ENCODE measurements around the gene ADCYAP1. TPM values are rescaled to one million over a fixed set of nuclear protein-coding genes. Genes with fewer than 3 reads are reported as not detected.

ADCYAP1 gene
- total RNA-seq, 2 experiments from 2014 or later, result not detected

DNA sequence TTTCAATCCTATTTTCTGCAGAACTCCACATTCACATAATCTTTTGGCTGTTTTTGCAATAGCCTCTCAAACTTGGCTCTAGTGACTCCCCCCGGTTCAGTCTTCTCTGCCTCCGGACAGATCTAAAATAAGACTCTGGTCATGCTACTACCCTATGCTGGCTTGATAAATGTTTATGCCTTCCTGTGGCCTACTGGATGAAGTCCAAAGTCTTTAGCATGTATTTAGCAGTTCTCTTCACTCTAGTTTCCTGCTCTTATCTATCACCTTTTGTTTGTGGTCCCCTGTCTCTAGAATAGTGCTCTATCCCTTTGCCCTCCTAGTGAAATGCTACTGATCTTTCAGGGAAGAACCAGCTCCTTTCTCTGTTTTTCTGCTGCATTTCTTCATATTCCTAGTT, 14.4 kb downstream of the ADCYAP1 start:
- no peak overlapping the region for H3K4me3 Mint-ChIP-seq
- intact Hi-C loops (cut with micrococcal nuclease), result no loop called here
- no peaks in the 10 kb centered on the region for H3K36me3 Mint-ChIP-seq (ENCODE audit: low read depth)
- CTCF ChIA-PET, result no interaction called here
- H3K27me3 Mint-ChIP-seq (ENCODE audit: low read depth), result peaks cover 34% of the 10 kb centered on the region
- no peak for DNase-seq
- H3K4me1 Mint-ChIP-seq (ENCODE audit: low read depth), result no peaks in the 10 kb centered on the region
- no peaks in the 10 kb centered on the region for H3K9me3 Mint-ChIP-seq
- no peak overlapping the region for H3K27ac Mint-ChIP-seq

DNA sequence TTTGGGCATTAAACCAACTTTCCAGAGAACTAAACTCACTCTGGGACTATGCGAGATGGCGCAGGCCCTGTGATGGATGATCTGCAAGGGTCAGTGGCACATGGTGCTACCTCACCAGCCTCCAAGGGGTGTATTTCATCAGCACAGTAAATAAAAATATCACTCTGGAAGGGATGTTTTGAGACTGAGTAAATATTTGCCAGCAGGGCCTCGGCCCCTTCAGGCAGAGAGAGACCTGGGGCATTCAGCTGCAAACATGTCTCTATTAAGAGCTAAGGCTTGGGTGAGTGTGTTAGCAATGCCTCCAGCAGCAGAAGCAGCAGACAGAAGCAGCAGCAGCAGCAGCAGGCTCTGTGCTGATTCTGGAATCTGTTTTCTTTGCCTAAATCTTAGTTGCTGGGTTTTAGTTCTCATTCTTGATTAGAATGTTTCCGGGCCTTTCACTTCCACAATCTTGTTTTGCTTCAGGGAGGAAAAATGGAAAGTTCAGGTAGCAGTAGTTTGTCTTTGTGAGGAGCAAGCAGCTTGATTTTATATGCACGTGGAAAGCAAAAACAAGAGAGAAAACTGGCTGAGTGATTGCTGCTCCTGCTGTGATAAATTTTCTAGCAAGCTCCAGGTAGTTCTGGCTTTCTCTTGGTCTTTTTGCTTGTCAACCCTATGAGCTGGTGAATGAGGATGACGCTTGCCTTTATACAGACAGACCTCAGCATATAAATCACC, 18.6 kb downstream of the ADCYAP1 start:
- Mint-ChIP-seq H3K9me3 (no peaks in the 10 kb centered on the region), H3K4me3 (no peak overlapping the region), H3K27me3 (ENCODE audit: low read depth) (peaks cover 26% of the 10 kb centered on the region)

DNA sequence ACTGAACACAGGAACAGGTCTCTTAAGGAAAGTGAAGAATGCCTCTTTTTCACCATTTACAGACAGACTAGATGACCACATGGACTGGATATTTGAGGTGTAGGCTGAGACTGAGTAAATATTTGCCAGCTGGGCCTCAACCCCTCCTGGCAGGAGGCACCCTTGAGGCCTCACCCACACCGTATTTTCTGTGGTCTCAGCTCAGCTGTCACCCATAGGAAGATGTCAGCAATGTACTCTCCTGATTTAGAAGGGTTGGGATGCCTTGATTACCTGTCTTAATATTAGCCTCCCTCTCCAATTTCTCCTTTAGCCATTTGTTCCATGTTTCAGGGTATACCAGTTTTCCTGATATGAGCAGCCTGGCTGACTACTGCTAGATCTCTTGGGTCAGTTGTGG, 20.3 kb downstream of the ADCYAP1 start:
- no peaks in the 10 kb centered on the region for H3K9me3 Mint-ChIP-seq
- H3K27ac Mint-ChIP-seq, result no peak overlapping the region
- CTCF ChIA-PET, result no interaction called here
- no peaks in the 10 kb centered on the region for H3K36me3 Mint-ChIP-seq (ENCODE audit: low read depth)
- intact Hi-C loops (cut with micrococcal nuclease), result no loop called here
- no peak for DNase-seq
- no peak overlapping the region for H3K4me3 Mint-ChIP-seq
- H3K4me1 Mint-ChIP-seq (ENCODE audit: low read depth), result no peaks in the 10 kb centered on the region
- peaks cover 18% of the 10 kb centered on the region for H3K27me3 Mint-ChIP-seq (ENCODE audit: low read depth)

More for the DNA sequence above, 18.6 kb downstream of the ADCYAP1 start:
- Mint-ChIP-seq H3K27ac (no peak overlapping the region), H3K4me1 (ENCODE audit: low read depth) (no peaks in the 10 kb centered on the region), H3K36me3 (ENCODE audit: low read depth) (no peaks in the 10 kb centered on the region)
- intact Hi-C loops (cut with micrococcal nuclease), result no loop called here
- CTCF ChIA-PET, result interaction anchor here (1.5 kb wide), 1 partner anchor 41 kb away, joined by 3 read pairs; no protein-coding TSS in a partner anchor
- no peak for DNase-seq

DNA sequence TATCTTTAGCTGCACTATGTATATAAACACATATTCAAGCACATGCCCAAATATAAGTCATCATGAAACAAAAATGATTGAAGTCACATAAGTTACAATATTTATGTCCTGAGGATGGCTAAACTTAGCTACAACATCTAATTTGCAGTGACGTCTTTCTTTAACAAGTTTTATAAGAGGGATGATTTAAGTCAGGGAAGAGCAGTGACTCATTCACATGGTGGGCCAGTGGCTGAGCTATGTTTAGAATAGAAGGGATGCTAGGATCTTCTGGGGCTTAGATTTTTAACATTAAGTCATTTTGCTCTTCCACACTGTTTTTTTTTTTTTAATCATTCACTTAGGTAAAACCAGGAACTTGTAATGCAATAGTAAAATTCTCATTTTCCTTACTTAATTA, 22.3 kb downstream of the ADCYAP1 start:
- CTCF ChIA-PET, result interaction anchor here (1.2 kb wide), 1 partner anchor 34 kb away, joined by 3 read pairs; no protein-coding TSS in a partner anchor
- DNase-seq, result no peak
- Mint-ChIP-seq H3K36me3 (ENCODE audit: low read depth) (no peaks in the 10 kb centered on the region), H3K4me3 (no peak overlapping the region), H3K27me3 (ENCODE audit: low read depth) (peaks cover 14% of the 10 kb centered on the region), H3K4me1 (ENCODE audit: low read depth) (no peaks in the 10 kb centered on the region), H3K27ac (no peak overlapping the region), H3K9me3 (no peaks in the 10 kb centered on the region)
- intact Hi-C loops (cut with micrococcal nuclease), result no loop called here

DNA sequence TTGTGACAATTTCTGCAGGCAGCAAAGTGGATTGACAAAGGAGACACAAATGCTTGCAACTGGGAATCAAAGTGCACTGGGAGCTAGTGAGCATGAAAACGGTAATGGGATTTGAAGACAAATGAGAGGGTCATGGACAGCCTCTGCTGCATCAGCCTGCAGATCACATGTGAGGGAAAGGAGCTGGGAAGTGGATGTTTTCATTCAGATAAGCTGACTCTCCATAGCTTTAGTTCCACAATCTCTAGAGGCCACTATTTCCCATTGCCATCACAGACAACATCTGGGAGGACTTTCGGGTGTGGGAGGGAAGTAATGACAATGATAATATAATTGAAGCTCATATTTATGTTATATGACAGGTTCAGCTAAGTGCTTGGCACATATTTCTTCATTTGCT, 28.4 kb downstream of the ADCYAP1 start:
- Mint-ChIP-seq H3K9me3 (no peaks in the 10 kb centered on the region), H3K27me3 (ENCODE audit: low read depth) (peaks cover 11% of the 10 kb centered on the region), H3K27ac (no peak overlapping the region), H3K4me1 (ENCODE audit: low read depth) (no peaks in the 10 kb centered on the region), H3K4me3 (no peak overlapping the region), H3K36me3 (ENCODE audit: low read depth) (no peaks in the 10 kb centered on the region)
- intact Hi-C loops (cut with micrococcal nuclease), result no loop called here
- no peak for DNase-seq
- CTCF ChIA-PET, result interaction anchor here (0.7 kb wide), 1 partner anchor 31 kb away, joined by 3 read pairs; no protein-coding TSS in a partner anchor

DNA sequence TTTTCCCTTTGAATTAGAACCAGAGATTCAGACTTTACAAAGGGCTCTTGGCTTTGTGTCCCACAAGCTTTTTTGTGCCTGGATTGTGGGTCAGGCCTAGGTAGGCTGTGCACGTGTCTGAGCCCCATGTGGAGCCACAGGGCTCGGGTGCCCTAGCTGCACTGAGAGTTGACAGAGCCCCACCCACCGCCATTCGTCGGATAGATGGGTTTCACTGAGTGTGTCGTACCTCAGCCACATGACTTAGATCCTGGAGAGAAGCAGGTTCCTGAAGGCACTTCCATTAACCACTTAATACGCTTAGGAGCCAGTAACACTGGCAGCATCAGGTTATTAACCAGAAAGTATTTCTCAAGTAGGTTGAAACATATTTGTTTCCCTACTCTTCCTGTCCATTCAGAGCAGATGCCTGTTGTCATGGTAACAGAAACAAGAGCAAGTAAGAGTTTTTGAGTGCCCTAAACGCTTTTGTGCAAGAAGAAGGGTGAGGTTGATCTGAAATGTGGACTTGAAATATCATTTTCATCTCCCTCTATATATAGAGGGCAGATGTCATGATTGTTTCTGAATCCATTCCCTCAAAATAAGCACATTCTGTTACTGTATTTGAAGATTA, 30.0 kb downstream of the ADCYAP1 start:
- no peak for DNase-seq
- Mint-ChIP-seq H3K36me3 (ENCODE audit: low read depth) (no peaks in the 10 kb centered on the region), H3K27me3 (ENCODE audit: low read depth) (peaks cover 11% of the 10 kb centered on the region), H3K4me1 (ENCODE audit: low read depth) (no peaks in the 10 kb centered on the region), H3K4me3 (no peak overlapping the region), H3K27ac (no peak overlapping the region), H3K9me3 (no peaks in the 10 kb centered on the region)
- intact Hi-C loops (cut with micrococcal nuclease), result no loop called here
- CTCF ChIA-PET, result no interaction called here

DNA sequence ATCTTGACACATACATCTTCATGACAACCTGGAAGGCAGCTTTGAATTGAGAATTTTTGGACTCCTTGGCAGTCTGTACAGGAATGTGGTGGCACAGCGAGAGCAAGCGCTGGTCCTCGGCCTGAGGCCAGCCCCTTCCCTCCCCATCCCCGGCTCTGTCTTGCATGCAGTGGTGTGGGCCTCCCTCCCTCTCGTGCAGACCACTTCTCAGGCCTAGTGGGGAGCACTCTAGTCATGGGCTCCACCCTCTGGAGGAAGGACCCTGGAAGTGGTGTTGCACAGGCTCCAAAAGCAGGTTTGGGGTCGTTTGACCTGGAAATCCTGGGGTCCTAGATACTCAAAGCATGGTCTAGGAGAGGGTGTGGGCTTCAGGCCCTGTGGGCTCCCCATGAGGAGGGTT, 32.3 kb downstream of the ADCYAP1 start:
- DNase-seq, result no peak
- Mint-ChIP-seq H3K4me3 (no peak overlapping the region), H3K4me1 (ENCODE audit: low read depth) (no peaks in the 10 kb centered on the region), H3K36me3 (ENCODE audit: low read depth) (no peaks in the 10 kb centered on the region), H3K27me3 (ENCODE audit: low read depth) (peaks cover 12% of the 10 kb centered on the region), H3K27ac (no peak overlapping the region), H3K9me3 (no peaks in the 10 kb centered on the region)
- intact Hi-C loops (cut with micrococcal nuclease), result no loop called here
- CTCF ChIA-PET, result interaction anchor here (0.6 kb wide), 1 partner anchor 312 kb away, joined by 3 read pairs; no protein-coding TSS in a partner anchor

DNA sequence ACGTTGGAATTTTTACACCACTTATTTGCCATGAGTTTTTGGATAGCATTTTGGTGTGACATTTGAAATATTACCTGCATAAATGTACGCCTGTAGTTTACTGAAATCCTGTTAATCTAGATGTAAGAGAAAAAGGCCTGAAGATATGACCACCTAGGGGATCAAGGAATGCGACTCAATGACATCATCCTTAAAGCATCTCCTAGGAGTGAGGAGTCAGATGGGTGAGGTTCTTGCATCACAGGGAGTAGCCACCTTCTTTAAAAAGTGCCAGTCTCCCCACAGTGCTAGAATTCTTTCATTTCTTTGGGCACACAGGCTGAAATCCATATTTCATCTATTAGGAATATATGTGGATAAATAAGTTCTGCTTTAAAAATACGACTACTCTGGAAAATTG, 34.5 kb downstream of the ADCYAP1 start:
- Mint-ChIP-seq H3K9me3 (no peaks in the 10 kb centered on the region), H3K36me3 (ENCODE audit: low read depth) (no peaks in the 10 kb centered on the region), H3K4me1 (ENCODE audit: low read depth) (no peaks in the 10 kb centered on the region), H3K4me3 (no peak overlapping the region), H3K27me3 (ENCODE audit: low read depth) (peaks cover 12% of the 10 kb centered on the region), H3K27ac (no peak overlapping the region)
- intact Hi-C loops (cut with micrococcal nuclease), result no loop called here
- DNase-seq, result no peak
- CTCF ChIA-PET, result no interaction called here

DNA sequence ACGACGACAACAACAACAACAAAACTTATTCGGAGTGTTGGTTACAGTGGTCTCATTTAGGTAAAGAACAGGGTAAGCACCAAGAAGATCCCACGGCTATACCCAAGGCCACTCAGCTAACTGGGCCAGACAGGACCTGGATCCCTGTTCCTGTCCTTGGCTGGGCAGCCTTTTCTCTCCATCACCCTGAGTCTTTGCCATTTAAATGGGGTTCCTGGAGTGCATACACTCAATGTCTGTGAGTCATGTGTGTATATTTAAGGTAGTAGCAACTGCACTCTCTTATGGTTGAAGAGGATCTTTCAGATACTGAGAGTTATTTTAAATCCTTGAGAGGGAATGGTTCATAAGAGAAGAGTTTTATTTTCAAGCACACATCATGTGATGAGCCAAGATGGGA, 35.3 kb downstream of the ADCYAP1 start:
- DNase-seq, result no peak
- Mint-ChIP-seq H3K36me3 (ENCODE audit: low read depth) (no peaks in the 10 kb centered on the region), H3K9me3 (no peaks in the 10 kb centered on the region), H3K4me3 (no peak overlapping the region), H3K27me3 (ENCODE audit: low read depth) (peaks cover 12% of the 10 kb centered on the region), H3K4me1 (ENCODE audit: low read depth) (no peaks in the 10 kb centered on the region), H3K27ac (no peak overlapping the region)
- intact Hi-C loops (cut with micrococcal nuclease), result no loop called here
- CTCF ChIA-PET, result no interaction called here

DNA sequence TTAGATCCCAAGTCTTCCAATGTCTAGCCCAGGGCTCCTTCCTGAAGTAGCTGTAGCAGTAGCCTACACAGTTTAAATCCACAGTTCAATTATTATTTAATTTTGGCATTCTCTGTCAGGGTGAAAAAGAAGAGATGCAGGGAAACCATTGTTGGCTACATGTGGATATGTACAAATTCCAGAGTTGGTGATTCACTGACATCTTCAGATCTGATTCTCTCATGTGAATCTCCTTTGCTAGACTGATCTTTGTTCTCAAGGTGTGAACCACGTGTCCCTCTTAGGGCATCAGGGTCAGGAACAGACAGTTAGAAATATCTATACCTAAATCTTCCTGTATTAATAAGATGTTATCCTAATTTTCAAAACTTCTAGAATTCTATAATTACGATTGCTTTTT, 36.7 kb downstream of the ADCYAP1 start:
- CTCF ChIA-PET, result no interaction called here

DNA sequence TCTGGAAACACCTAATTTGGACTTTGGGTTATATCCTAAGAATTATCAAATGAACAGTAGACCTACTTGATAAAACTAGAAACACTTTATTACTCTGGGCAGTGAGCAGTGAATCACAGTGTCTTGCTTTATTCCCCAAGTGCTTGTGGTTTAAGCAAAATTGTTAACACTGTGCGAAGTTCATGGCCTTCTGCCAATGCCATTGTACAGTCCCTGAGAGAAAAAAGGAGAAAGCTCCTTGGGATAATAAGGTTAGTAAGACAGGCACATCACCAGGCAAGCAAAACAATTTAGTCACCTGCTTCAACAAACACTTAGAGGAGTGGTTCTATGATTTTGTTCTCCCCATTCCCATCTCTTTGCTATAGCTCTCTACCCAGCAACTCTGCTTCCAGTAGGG, 39.8 kb downstream of the ADCYAP1 start:
- DNase-seq, result no peak
- Mint-ChIP-seq H3K36me3 (ENCODE audit: low read depth) (no peaks in the 10 kb centered on the region), H3K4me1 (ENCODE audit: low read depth) (no peaks in the 10 kb centered on the region), H3K9me3 (no peaks in the 10 kb centered on the region), H3K27ac (no peak overlapping the region), H3K4me3 (no peak overlapping the region), H3K27me3 (ENCODE audit: low read depth) (peaks cover 9% of the 10 kb centered on the region)
- CTCF ChIA-PET, result interaction anchor here (2.9 kb wide), 1 partner anchor 18 kb away, joined by 12 read pairs; no protein-coding TSS in a partner anchor
- intact Hi-C loops (cut with micrococcal nuclease), result no loop called here

More for the DNA sequence above, 36.7 kb downstream of the ADCYAP1 start:
- H3K4me1 Mint-ChIP-seq (ENCODE audit: low read depth), result no peaks in the 10 kb centered on the region
- H3K27ac Mint-ChIP-seq, result no peak overlapping the region
- no peak overlapping the region for H3K4me3 Mint-ChIP-seq
- no peaks in the 10 kb centered on the region for H3K36me3 Mint-ChIP-seq (ENCODE audit: low read depth)
- no peaks in the 10 kb centered on the region for H3K9me3 Mint-ChIP-seq
- intact Hi-C loops (cut with micrococcal nuclease), result no loop called here
- H3K27me3 Mint-ChIP-seq (ENCODE audit: low read depth), result peaks cover 9% of the 10 kb centered on the region
- DNase-seq, result no peak

DNA sequence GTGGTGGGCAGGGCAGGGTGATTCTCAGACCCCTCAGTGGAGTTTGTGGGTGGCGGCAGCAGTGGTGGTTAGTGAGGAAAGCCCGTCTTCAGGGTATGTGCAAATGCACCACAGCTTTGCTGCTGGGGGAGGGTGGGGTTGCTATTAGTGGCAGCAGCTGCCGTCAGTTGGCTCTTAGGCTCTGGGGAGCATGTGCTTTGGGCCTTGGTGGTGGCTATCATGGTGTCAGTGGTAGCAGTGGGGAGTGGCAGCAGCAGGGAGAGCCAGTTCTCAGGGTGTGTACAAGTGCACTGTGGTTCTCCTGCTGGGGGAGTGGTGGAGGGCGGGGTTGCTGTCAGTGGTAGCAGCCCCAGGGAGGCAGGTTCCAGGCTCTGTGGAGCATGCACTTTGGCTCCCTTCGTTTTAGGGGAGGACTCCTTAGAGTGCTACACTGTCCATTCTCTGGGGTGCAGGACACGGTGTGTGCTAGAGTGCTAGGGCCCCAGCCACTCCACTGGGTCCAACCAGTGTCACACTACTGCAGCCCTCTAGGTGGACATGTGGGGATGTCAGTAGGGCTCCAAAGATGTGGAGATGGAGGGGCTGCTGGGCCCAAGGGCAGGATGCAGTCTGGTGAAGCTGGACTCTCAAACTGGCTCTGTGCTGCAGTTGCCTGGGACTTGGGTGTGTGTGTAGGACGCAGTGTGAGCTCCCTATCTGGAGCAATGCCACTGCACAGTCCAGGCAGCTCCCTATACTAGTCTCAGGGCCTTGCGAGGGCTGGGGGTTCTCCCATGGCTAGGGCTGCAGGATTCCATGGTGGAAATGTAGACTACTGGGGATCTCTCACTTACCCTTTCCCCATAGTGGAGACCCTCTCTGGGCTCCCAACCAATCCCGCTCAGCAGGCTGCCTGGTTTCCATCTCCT, 45.3 kb downstream of the ADCYAP1 start:
- no peaks in the 10 kb centered on the region for H3K36me3 Mint-ChIP-seq (ENCODE audit: low read depth)
- DNase-seq, result no peak
- no peak overlapping the region for H3K27ac Mint-ChIP-seq
- H3K27me3 Mint-ChIP-seq (ENCODE audit: low read depth), result peaks cover 4% of the 10 kb centered on the region
- no peaks in the 10 kb centered on the region for H3K9me3 Mint-ChIP-seq
- H3K4me1 Mint-ChIP-seq (ENCODE audit: low read depth), result no peaks in the 10 kb centered on the region
- H3K4me3 Mint-ChIP-seq, result no peak overlapping the region
- CTCF ChIA-PET, result no interaction called here
- intact Hi-C loops (cut with micrococcal nuclease), result no loop called here

All from activated naive CD4-positive, alpha-beta T cell treated with anti-CD3 and anti-CD28 coated beads for 36 hours (primary cell).